GM11168 (cell line): ENCODE results near the gene DOK7.
"Not testable (repeated sequence)": the region's sequence is repeated elsewhere in the genome, so short reads cannot be mapped to it uniquely, and the experiment has no call there.

Source experiments
- in situ Hi-C: fragments of 300-500 bp; cut with MboI; formaldehyde crosslinking; loops from one replicate; pipeline ENCODE4 v1.12.0; 2022; ENCODE audit warnings: low sequenced_read_pairs; ENCODE audit not compliant: unreplicated experiment

Gene DOK7

DNA sequence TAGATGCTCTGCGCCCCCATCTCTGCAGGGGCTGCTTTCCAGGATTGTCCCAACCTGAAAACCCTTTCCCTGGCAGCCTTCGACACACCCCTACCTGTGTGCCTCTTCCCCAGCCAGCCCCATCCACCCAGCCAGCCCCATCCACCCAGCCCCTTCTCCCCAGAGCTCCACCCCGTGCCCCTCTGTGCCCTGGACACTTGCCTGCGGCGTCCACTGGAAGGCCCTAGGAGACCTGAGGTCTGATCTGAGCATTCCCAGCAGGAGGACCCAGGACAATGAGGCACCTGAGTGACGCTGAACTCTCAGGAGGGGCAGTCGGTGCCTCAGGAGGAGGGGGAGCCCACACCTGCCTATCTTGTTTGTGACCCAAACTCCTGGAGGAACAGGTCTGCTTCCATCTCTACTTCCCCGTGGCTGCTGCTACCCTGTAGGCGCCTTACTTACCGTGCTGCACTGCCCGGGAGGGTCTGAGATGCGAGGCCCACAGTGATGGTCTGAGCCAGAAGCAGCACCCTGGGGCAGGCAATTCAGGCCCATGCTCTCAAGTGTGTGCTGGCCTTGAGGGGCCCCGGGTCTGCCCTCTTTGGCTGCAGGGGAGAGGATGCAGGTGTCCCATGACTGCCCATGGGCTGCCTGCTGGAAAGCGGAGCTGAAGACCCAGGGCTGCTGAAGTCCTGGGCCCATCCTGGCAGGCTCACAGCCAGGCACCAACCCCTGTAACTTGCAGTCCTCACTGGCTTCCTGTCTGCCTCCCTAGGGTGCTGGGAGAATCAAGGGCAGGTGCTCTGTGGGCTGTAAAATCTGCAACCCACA is 64.2 kb downstream of the DOK7 start:
- in situ Hi-C loops, result no loop called here

DNA sequence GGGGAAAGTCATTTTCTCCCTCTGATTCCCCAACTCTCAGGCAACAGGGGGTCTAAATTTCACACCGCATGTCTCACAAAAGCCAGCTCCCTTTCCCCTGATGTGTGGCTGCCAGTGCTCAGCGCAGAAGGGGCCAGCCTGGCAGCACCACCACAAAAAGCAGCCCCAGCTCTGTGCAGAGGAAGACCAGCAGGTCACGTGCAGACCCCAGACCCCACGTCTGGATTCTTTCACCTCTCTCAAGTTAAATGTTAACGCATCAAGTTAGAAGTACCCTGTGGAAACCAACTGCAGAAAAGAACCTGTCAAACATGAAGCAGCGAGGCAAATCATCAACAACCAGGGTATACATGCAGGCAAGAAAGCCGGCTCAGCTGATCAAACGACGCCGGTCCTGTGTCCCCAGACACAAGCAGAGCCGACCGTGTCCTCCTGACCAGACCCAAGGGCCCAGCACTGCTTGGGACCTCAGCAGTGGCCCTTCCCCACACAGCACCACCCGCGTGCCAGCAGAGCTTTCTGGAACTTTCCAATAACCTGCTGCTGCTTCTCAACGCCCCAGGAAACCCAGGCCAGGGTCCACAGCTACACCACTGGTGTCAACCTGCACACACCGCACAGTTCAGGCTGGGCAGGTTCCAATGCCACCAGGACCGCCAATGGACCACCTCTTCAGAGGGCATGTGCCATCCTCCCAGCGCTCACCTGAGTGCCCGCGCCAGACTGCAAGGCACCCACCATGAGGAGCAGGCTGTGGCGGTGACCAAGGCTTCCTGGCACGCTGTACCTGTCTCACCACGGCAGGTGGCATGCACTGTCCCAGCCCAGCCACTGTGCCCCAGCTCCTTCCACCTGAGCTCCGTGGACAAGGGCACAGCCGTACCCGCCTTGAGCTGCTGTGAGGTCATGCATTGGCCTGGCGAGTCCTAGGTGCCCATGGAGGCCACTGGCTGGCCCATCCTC is 65.1 kb downstream of the DOK7 start:
- in situ Hi-C loops, result no loop called here

DNA sequence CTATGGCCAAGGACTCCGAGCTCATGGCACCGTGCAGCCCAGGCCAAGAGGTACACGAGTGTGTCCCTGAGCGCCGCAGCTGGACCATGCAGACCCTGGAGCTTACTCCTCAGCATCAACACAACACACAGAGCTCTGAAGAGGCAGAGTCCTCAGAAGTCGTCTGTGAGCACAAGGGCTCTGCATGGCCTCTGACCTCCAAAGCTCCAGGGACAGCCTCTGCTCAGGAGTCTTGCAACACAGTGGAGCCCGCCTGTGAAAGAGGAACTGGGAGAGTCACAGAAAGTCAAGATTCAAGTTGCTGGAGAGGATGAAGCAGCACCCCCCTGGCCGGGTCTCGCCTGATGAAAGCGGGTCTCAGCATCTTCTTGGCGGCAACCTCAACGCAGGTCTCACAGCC is 66.3 kb downstream of the DOK7 start:
- in situ Hi-C loops, result no loop called here

DNA sequence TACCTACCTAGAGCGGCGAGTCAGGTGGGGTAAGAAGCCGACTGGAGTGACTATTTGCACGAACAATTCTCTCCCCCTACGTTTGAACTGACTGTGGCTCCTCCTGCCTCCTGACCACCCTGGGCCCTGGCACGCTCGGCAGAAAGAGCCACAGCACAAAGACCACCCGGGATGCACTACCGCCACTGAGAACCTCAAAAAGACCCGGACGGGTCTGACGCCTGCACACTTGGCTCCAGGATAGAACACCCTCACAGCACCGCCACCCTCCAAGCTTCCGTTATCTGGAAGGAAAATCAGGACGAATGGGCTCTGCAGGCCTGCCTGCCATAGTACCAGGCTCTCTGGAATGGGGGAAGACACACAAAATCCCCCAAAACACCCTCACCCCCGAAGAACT is 66.9 kb downstream of the DOK7 start:
- in situ Hi-C loops, result no loop called here

DNA sequence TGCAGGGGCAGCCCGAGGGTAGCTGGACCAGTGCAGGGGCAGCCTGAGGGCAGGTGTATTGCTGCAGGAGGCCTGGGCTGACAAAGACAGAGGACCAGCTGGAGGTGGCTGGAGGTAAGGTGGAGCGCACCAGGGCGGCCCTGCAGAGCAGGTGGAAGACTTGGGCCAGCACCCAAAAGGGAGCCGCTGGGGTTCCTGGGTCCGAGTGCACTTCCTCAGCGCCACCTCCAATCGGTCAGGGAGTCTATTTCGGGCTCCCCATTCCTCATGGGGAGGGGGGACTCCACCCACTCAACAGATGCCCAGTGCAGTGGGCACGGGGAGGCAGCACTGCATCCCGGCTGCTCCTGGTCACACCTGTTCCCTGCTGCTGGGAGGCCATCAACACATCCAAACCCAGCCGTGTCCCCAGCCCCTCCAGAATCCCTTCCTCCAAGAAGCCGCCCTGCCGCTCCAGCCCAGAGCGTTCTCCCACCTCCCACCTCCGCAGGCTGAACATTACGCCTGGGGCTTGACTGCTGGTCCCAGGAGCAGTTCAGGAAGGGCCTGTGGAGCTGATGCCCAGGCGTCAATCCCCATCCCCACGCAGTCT is 67.7 kb downstream of the DOK7 start:
- in situ Hi-C loops, result no loop called here

DNA sequence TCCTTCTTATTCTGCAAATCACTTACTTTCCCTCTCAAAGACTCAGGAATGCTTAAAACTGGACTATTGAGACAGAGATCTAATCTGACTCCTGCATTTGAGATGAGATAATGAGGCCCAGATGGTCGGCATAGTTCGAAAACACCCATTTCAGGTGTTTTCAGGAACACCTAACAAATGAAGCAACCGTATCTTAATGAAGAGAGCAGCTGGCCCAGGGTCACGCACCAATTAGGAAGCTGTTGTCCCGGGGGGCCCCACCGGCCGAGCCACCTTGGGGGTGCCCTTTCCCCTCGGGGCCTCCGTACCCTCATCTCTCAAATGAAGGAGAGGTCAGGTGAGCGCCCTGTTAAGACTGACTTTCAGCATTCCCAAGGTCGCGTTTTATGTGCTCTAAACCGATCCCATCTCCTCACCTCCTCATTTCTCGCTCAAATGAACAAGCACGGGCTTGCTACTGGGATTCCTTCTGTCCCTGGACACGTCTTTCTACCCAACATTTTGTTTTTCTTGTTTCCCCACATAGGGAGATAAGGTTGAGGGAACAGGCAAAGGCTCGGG is 68.3 kb downstream of the DOK7 start:
- in situ Hi-C loops, result no loop called here

DNA sequence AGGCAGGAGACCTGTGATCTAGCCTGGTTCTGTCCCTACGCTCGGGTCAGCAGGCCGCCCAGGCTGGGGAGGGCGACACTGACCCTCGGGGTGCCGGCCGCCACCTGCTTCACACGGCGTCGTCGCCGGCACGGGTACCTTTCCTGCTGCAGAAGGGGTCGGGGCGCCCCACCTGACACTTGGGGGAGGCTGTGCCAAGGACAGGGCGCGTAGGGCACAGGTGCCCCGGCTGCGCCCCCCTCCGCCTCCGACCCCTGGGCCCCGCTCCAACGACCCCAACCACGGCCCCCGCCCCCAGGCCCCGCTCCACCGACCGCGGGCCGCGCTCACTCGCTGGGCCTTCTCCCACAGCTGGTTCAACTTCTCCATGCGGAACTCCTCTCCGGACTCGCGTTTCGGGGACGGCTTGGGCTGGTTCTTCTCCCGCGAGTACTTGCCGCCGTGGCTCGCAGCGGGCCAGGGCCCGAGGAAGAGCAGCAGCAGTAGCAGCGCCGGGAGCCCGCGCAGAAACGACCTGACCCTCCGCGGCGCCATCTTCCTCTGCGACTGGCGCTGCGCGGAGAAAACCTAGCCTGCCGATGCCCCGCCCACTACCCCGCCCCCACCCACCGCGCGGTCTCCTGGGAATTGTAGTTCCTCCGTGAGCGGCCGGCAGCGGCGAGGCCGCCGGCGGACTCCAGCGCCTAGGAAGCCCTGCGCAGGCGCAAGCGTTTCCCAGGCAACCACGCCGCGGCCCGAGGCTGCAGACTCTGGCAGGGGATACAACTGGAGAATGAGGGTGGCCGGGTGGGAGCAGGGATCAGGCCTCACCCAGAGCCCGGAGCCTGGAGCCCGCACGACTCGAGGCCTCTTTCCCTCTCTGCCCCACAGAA is 69.0 kb downstream of the DOK7 start, which contains the start of gene LRPAP1:
TSS of gene LRPAP1 (minus strand) at position 544 of the 872 bp plus-strand sequence. CDS start at position 534, 10 bp downstream.
- in situ Hi-C loops, result no loop called here

DNA sequence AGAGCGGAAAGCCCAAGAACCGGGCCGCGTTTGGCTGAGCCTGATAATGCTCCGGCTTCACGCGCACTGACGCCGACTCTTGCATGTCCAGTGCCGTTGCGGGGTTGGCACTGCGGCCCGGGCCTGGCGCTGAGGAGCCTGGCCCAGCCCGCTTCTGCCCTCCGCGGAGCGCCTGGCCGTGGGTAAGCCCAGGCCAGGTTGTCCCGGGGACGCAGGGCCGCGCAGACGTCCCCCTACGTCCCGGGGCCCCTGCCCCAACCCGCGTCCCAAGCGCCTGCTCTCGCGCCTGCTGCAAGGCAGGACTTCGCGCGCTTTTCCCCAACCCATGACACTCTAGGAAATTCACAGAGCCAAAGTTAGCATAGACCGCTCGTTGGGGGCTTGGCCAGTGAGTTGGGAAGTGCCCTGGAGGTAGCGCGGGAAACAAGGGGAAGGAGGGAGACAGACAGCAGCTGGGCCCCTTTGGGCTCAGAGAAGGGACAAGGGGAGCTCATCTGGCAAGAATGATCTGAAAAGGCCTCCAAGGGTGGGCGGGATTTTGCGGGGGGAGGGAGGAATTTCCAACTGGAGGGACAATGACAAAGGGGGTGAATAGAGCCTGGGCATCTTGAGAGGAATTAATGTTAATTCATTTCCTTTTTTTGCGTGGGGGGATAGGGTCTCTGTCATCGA is 69.8 kb downstream of the DOK7 start:
- in situ Hi-C loops, result no loop called here

DNA sequence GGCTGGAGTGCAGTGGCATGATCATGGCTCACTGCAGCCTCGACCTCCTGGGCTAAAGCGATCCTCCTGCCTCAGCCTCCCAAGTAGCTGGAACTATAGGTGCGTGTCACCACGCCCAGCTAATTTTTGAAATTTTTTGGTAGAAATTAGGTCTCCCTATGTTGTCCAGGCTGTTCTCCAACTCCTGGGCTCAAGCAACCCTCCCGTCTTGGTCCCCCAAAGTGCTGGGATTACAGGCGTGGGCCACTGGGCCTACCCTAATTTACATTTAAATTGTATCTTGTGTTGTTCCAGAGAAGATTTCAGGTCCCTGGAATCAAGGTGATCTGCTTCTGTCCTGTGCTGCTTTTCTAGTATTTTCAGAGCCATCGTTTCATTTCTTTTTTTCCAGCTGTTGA is 70.3 kb downstream of the DOK7 start:
- in situ Hi-C loops, result no loop called here

DNA sequence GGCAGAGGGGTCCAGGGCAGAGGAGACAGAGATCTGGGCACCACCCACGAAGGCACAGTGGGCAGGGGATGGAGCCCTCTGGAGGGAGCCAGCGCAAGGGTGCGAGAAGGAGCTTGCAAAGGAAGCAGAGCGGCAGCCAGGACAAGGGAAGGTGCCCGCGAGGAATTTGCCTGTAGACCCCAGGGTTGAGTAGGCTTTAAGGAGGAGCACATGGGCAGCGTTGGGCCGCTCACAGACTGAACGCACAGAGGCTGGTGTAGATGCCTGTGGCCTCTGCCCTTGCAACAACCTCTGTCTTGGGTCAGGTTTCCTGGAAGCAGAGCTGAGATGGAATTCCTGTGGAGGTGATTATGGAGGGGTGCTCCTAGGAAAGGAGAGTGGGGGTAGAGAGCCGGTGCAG is 72.7 kb downstream of the DOK7 start:
- in situ Hi-C loops, result not testable (repeated sequence)

DNA sequence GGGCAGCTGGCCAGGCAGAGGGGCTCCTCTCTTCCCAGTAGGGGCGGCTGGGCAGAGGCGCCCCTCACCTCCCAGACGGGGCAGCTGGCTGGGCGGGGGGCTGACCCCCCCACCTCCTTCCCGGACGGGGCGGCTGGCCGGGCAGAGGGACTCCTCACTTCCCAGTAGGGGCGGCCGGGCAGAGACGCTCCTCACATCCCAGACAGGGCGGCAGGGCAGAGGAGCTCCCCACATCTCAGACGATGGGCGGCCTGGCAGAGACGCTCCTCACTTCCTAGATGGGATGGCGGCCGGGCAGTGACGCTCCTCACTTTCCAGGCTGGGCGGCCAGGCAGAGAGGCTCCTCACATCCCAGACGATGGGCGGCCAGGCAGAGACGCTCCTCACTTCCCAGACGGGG is 75.8 kb downstream of the DOK7 start:
- in situ Hi-C loops, result not testable (repeated sequence)

DNA sequence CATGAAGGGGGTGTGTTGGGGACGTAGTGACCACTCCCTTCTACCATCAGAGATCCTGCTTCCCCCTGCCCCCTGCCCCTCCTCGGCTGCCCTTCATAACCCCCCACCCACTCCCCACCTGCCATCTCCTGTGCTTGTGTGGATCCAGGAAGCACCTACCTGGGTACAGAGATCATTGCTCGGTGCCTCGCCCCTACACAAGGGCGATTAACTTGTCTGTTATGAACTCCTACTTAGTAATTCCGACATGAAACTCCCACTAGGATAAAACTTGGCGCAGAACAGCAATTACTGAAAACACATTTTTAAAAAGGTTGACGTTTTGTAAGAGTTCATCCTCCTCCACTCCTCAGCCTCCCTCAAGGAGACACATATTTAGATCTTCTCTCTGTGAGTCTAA is 80.3 kb downstream of the DOK7 start:
- in situ Hi-C loops, result not testable (repeated sequence)
